ENCODE results near the gene MAP3K6.

The MAP3K6 gene

DNA sequence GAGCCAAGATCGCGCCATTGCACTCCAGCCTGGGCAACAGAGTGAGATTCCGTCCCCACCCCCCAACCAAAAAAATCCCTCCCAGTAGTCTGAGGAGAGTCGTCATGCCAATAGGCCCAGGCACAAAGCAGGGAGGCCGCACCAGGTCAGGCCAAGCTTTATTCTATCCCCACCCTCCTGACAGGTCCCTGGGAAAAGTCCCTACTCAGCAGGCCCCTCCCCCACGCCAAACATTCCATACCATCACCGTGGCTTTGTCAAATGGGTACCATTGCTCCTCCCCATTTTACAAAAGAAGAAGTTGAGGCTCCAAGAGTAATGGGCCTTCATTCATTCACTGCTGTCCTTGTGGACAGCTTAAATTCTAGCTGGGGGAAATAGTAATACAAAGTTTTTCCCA, 31.0 kb upstream of the MAP3K6 start:
- Histone ChIP-seq H3K27ac (ENCODE audit: low read length) (no peak overlapping the region), H3K4me3 (ENCODE audit: low read length) (no peak overlapping the region), H3K4me1 (ENCODE audit: control insufficient read depth, insufficient read depth, low read length) (peaks cover 4% of the 10 kb centered on the region), H3K27me3 (ENCODE audit: control insufficient read depth, insufficient read depth, low read length) (no peaks in the 10 kb centered on the region), H3K9me3 (ENCODE audit: control insufficient read depth, insufficient read depth, low read length) (no peaks in the 10 kb centered on the region), H3K36me3 (ENCODE audit: control insufficient read depth, insufficient read depth, low read length) (0 out of 2 replicates have a peak, but pooled peaks cover 3% of the 10 kb centered on the region)
- WGBS (ENCODE audit: insufficient coverage, insufficient read length): no CpG with 5 or more reads among the region's 7 CpGs
- DNase-seq (ENCODE audit: low read depth, low spot score): no peak

DNA sequence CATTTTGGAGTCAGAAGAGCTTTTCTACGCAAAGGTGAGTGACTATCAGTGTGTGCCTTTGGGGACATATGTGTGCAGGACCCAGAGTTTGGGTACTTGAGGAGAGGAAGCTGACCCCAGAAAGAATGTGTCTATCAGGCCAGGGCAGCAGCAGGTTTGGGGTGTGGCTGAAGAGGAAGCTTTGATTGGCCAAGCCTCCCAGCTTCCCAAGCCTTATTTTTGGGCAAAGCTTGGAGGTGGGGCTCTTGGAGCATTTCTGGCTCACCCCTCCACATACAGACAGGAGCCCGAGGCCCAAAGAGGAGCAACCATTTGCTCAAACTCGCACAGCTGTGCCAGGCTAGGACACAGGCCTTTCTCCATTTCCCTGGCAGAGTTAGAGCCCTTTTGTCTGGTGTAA, 30.3 kb upstream of the MAP3K6 start:
- H3K9me3 ChIP-seq (ENCODE audit: control insufficient read depth, insufficient read depth, low read length): no peaks in the 10 kb centered on the region
- H3K4me3 ChIP-seq (ENCODE audit: low read length): no peak overlapping the region
- no peaks in the 10 kb centered on the region for H3K27me3 ChIP-seq (ENCODE audit: control insufficient read depth, insufficient read depth, low read length)
- peaks cover under 1% of the 10 kb centered on the region for H3K4me1 ChIP-seq (ENCODE audit: control insufficient read depth, insufficient read depth, low read length)
- H3K36me3 ChIP-seq (ENCODE audit: control insufficient read depth, insufficient read depth, low read length): 0 out of 2 replicates have a peak, but pooled peaks cover 3% of the 10 kb centered on the region
- no peak for DNase-seq (ENCODE audit: low read depth, low spot score)
- no CpG with 5 or more reads among the region's 3 CpGs for WGBS (ENCODE audit: insufficient coverage, insufficient read length)
- H3K27ac ChIP-seq (ENCODE audit: low read length): no peak overlapping the region

DNA sequence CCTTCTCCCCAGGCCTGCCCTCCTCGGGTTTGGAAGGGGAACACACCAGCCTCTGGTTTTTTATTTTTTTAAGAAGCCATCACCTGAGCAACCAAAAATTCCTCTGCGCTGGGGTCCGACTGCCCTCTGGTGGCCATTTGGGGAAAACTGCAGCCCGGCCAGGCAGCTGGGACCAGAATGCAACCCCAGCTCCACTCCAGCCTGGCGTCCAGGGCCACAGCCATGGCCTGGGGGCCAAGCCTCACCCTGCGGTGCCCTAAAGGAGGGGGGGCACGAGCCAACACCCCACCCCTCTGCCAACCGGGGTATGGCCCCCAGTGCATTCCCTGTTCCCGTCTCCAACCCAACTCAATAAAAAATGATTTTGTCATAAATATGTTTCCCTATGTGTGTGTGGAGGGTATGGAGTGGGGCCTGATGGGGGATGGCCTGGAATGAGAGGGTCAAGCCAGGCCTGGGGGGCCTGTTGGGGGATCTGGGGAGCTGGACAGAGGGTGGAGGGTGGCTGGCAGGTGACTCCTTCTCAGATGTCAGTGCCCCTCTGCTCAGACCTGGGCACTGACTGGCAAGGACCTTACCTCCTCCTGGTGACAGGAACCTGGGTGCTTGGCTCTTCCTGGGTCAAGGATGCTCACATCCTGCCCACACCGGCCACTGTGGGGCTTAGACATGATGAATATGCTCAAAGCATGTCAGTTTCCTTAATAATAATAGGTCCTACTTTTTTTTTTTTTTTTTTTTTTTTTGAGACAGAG, 28.9 kb upstream of the MAP3K6 start:
- H3K4me1 ChIP-seq (ENCODE audit: control insufficient read depth, insufficient read depth, low read length): peaks cover 5% of the 10 kb centered on the region
- no peaks in the 10 kb centered on the region for H3K9me3 ChIP-seq (ENCODE audit: control insufficient read depth, insufficient read depth, low read length)
- no peak overlapping the region for H3K27ac ChIP-seq (ENCODE audit: low read length)
- H3K36me3 ChIP-seq (ENCODE audit: control insufficient read depth, insufficient read depth, low read length): 0 out of 2 replicates have a peak, but pooled peaks cover 3% of the 10 kb centered on the region
- H3K27me3 ChIP-seq (ENCODE audit: control insufficient read depth, insufficient read depth, low read length): no peaks in the 10 kb centered on the region
- H3K4me3 ChIP-seq (ENCODE audit: low read length): no peak overlapping the region
- WGBS (ENCODE audit: insufficient coverage, insufficient read length): no CpG with 5 or more reads among the region's 10 CpGs
- DNase-seq (ENCODE audit: low read depth, low spot score): no peak

DNA sequence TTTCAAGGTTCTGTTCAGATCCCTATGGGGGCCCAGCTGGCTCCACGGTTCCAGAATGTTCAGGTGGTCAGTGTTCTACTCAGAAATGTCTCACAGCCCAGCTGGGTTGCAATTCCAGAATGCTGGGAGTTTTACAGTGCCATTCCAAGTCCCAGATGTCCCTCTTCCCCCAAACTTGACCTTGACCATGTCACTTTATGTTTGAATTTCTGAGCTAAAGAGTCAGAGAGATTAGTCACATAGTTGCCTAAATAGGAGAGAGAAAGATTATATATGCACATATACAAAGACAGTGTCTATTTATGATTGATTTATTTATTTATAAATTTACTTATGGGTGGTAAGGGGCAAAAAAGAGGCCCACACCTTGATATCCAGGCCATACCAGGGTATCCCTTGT, 28.2 kb upstream of the MAP3K6 start:
- no CpG with 5 or more reads among the region's 1 CpG for WGBS (ENCODE audit: insufficient coverage, insufficient read length)
- DNase-seq (ENCODE audit: low read depth, low spot score): no peak

DNA sequence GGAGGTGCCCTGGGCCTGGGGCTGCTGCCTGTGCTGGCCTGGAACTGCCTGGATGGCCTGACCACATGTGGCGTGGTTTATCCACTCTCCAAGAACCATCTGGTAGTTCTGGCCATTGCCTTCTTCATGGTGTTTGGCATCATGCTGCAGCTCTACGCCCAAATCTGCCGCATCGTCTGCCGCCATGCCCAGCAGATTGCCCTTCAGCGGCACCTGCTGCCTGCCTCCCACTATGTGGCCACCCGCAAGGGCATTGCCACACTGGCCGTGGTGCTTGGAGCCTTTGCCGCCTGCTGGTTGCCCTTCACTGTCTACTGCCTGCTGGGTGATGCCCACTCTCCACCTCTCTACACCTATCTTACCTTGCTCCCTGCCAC, 27.5 kb upstream of the MAP3K6 start:
- DNase-seq (ENCODE audit: low read depth, low spot score): no peak
- WGBS (ENCODE audit: insufficient coverage, insufficient read length): no CpG with 5 or more reads among the region's 9 CpGs
- H3K9me3 ChIP-seq (ENCODE audit: control insufficient read depth, insufficient read depth, low read length): no peaks in the 10 kb centered on the region
- no peaks in the 10 kb centered on the region for H3K27me3 ChIP-seq (ENCODE audit: control insufficient read depth, insufficient read depth, low read length)
- H3K4me3 ChIP-seq (ENCODE audit: low read length): no peak overlapping the region
- peaks cover 5% of the 10 kb centered on the region for H3K4me1 ChIP-seq (ENCODE audit: control insufficient read depth, insufficient read depth, low read length)
- no peak overlapping the region for H3K27ac ChIP-seq (ENCODE audit: low read length)
- H3K36me3 ChIP-seq (ENCODE audit: control insufficient read depth, insufficient read depth, low read length): 0 out of 2 replicates have a peak, but pooled peaks cover 3% of the 10 kb centered on the region

More for the DNA sequence above, 28.2 kb upstream of the MAP3K6 start:
- Histone ChIP-seq H3K27me3 (ENCODE audit: control insufficient read depth, insufficient read depth, low read length) (no peaks in the 10 kb centered on the region), H3K9me3 (ENCODE audit: control insufficient read depth, insufficient read depth, low read length) (no peaks in the 10 kb centered on the region), H3K4me3 (ENCODE audit: low read length) (no peak overlapping the region), H3K36me3 (ENCODE audit: control insufficient read depth, insufficient read depth, low read length) (0 out of 2 replicates have a peak, but pooled peaks cover 3% of the 10 kb centered on the region), H3K27ac (ENCODE audit: low read length) (no peak overlapping the region), H3K4me1 (ENCODE audit: control insufficient read depth, insufficient read depth, low read length) (peaks cover 5% of the 10 kb centered on the region)

DNA sequence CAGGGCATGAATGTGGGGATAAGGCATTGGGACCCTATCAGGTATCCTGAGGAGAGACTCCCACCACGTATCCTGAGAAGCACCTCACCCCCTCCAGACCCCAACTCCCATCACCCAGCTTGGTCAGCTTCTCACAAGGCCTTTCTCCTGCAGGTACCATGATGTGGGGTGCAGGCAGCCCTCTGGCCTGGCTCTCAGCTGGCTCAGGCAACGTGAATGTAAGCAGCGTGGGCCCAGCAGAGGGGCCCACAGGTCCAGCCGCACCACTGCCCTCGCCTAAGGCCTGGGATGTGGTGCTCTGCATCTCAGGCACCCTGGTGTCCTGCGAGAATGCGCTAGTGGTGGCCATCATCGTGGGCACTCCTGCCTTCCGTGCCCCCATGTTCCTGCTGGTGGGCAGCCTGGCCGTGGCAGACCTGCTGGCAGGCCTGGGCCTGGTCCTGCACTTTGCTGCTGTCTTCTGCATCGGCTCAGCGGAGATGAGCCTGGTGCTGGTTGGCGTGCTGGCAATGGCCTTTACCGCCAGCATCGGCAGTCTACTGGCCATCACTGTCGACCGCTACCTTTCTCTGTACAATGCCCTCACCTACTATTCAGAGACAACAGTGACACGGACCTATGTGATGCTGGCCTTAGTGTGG, 27.0 kb upstream of the MAP3K6 start:
- Histone ChIP-seq H3K4me1 (ENCODE audit: control insufficient read depth, insufficient read depth, low read length) (peaks cover 5% of the 10 kb centered on the region), H3K9me3 (ENCODE audit: control insufficient read depth, insufficient read depth, low read length) (no peaks in the 10 kb centered on the region), H3K4me3 (ENCODE audit: low read length) (no peak overlapping the region), H3K36me3 (ENCODE audit: control insufficient read depth, insufficient read depth, low read length) (0 out of 2 replicates have a peak, but pooled peaks cover 3% of the 10 kb centered on the region), H3K27ac (ENCODE audit: low read length) (no peak overlapping the region), H3K27me3 (ENCODE audit: control insufficient read depth, insufficient read depth, low read length) (no peaks in the 10 kb centered on the region)
- DNase-seq (ENCODE audit: low read depth, low spot score): no peak
- WGBS (ENCODE audit: insufficient coverage, insufficient read length): no CpG with 5 or more reads among the region's 18 CpGs

DNA sequence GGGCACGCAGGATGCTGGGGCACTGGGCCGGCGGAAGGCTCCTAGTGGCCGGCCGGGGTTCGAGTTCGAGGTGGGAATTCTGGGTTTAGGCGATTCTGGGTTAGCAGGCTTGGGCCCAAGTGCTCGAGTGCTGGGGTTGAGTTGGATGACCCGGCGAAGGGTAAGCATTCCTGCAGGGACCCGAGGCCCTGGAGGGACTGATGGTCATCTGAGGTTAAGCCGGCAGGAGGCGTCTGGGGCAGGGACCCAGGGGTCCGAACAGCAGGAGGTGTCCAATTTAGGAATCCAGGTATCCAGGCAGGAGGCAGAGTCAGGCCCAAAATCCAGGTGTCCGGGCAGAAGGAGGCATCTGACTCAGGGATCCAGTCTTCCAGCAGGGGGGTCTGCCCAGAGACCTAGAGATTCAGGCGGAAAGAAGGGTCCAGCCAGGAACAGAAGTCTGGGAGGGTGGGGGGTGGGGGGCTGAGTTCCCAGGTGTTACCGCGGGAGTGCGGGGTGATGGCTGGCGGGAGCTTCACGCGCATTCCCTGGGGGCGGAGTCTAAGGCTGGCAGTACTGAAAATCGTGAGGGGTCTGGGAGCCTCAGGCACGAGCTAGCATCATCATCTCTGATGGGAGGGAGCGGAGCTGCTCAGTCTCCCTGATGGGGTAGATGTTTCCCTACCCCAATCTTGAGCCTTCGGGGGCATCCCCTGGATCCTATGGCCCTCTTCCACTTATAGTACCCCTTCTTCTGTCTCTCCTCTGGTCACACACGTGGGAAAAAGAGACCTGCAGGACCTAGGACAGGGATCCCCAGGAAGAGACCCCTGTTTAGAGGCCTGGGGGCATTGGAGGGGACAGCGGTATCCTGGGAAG, 26.2 kb upstream of the MAP3K6 start:
- H3K9me3 ChIP-seq (ENCODE audit: control insufficient read depth, insufficient read depth, low read length): no peaks in the 10 kb centered on the region
- H3K27ac ChIP-seq (ENCODE audit: low read length): no peak overlapping the region
- 0 out of 2 replicates have a peak, but pooled peaks cover 3% of the 10 kb centered on the region for H3K36me3 ChIP-seq (ENCODE audit: control insufficient read depth, insufficient read depth, low read length)
- WGBS (ENCODE audit: insufficient coverage, insufficient read length): no CpG with 5 or more reads among the region's 30 CpGs
- H3K4me1 ChIP-seq (ENCODE audit: control insufficient read depth, insufficient read depth, low read length): peaks cover 5% of the 10 kb centered on the region
- no peaks in the 10 kb centered on the region for H3K27me3 ChIP-seq (ENCODE audit: control insufficient read depth, insufficient read depth, low read length)
- DNase-seq (ENCODE audit: low read depth, low spot score): no peak
- H3K4me3 ChIP-seq (ENCODE audit: low read length): peak overlapping the region; percentile 88

DNA sequence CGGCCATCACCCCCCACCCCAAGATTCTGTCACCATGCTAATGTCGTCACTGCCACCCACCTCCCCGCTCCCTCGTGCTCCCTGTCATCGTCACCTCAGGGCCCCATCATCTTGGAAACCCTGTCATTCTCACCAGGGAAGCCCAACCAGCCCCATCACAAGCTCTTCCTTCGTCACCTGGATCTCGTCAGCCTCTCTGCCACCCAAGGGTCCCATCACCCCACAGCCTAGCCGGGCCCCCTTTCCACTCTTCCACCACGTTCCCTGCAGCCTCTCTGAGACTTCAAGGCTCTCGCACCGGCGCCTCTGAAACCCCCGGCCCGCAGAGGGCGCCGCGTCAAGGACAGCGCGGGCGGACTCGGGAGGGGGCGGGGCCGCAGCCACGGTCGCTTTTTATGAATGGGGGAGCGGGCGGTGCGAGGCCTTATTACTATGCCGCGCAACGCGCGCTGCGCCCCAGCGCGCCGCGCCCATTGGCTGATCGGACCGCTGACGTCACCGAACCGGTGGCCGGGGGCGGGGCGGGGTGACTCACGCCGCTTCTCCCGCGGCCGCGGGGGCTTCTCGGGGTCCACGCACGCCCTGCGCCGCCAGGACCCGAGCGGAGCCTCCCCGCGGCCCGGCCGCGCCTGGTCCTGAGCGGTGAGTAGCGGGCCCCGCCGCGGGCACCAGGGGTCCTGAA, 25.5 kb upstream of the MAP3K6 start, which contains the start of gene GPR3:
Gene GPR3, plus strand, starts transcription at position 527 of the 682 bp plus-strand sequence. CDS start 1,177 bp downstream, outside the sequence.
- no CpG with 5 or more reads among the region's 69 CpGs for WGBS (ENCODE audit: insufficient coverage, insufficient read length)
- H3K27ac ChIP-seq (ENCODE audit: low read length): no peak within 1 kb of the TSS
- DNase-seq (ENCODE audit: low read depth, low spot score): no peak
- peak within 1 kb of the TSS; percentile 88 for H3K4me3 ChIP-seq (ENCODE audit: low read length)
- H3K9me3 ChIP-seq (ENCODE audit: control insufficient read depth, insufficient read depth, low read length): no peaks in the 10 kb centered on the region
- H3K36me3 ChIP-seq (ENCODE audit: control insufficient read depth, insufficient read depth, low read length): 0 out of 2 replicates have a peak, but pooled peaks cover 3% of the 10 kb centered on the region
- no peaks in the 10 kb centered on the region for H3K27me3 ChIP-seq (ENCODE audit: control insufficient read depth, insufficient read depth, low read length)
- peaks cover 5% of the 10 kb centered on the region for H3K4me1 ChIP-seq (ENCODE audit: control insufficient read depth, insufficient read depth, low read length)

DNA sequence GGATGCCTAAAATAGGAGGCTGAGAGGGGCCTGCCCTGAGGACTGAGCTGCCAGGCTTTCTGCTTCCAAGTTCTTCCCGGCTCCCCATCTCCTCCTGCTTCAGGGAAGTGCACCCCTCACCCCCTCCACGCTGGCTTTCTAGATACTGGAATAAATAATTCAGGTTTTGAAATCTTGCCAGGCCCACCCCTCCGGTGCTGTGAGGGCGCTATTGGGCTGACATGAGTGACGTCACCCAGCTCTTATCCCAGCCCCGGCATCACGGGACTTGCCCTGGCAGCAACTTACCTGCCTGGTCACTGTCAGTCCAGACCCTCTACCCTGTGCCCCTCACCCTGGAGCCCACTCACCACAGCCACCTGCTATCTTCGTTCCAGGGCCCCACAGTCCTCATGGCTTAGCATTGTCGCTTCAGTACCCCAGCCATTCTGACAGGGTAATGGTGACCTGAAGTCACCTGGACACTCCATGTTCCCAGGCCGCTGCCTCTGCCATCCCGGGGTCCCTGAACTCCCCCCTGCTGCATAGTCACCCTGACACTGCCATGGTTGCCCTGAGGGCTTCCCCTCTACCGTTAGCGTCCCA, 24.8 kb upstream of the MAP3K6 start:
- H3K36me3 ChIP-seq (ENCODE audit: control insufficient read depth, insufficient read depth, low read length): 0 out of 2 replicates have a peak, but pooled peaks cover 3% of the 10 kb centered on the region
- peaks cover 5% of the 10 kb centered on the region for H3K4me1 ChIP-seq (ENCODE audit: control insufficient read depth, insufficient read depth, low read length)
- no peak for DNase-seq (ENCODE audit: low read depth, low spot score)
- WGBS (ENCODE audit: insufficient coverage, insufficient read length): no CpG with 5 or more reads among the region's 13 CpGs
- no peak overlapping the region for H3K27ac ChIP-seq (ENCODE audit: low read length)
- H3K27me3 ChIP-seq (ENCODE audit: control insufficient read depth, insufficient read depth, low read length): no peaks in the 10 kb centered on the region
- H3K4me3 ChIP-seq (ENCODE audit: low read length): peak overlapping the region; percentile 16; the same call in 1 of the 2 replicates
- no peaks in the 10 kb centered on the region for H3K9me3 ChIP-seq (ENCODE audit: control insufficient read depth, insufficient read depth, low read length)
